ENCODE measurements around the gene ATP5MC3.

- TF ChIP-seq CTCF (IDR thresholded peaks at IDR 0.05), result no peak
- no peak for TF ChIP-seq POLR2A (IDR thresholded peaks at IDR 0.05; ENCODE audit: low read depth)
Measured at GRCh38 chr2:175167076-175167791, 14.3 kb downstream of the ATP5MC3 start.
